Posterior vena cava (tissue), 2 donors: ENCODE data around the gene DDX11. TPM values are rescaled to one million over a fixed set of nuclear protein-coding genes. Genes with fewer than 3 reads are reported as not detected.
"Not testable (repeated sequence)": the region's sequence is repeated elsewhere in the genome, so short reads cannot be mapped to it uniquely, and the experiment has no call there.

Experiments
- DNase-seq: peaks from one replicate; pipeline ENCODE4 v3.0.0-alpha.2; 2020; ENCODE audit warnings: low spot score
- intact Hi-C, 2 donors: fragments of 100-400 bp; cut with DNase I; formaldehyde crosslinking; loops; one replicate each; pipeline versions ENCODE4 v1.14.1 to v1.14.2; 2022 to 2023
- total RNA-seq, 2 donors: library from RNA; stranded (reverse); fragmentation: NEBNext Ultra II Directional; extraction: Animal tissue kit (Norgen Biotek cat#: 25700); gene quantifications; one replicate each; pipeline ENCODE4 v1.2.1, GENCODE V29; 2021
- donor health status: DM: yes; HTN: yes; CAD: no.
- donor health status: DM: yes; HTN: yes; CAD: no.

Gene DDX11
- total RNA-seq, 2 donors from 2014 or later: 9.3 to 16.4 TPM

GRCh38 chr12:31053944-31054343 is 19.7 kb upstream of the DDX11 start:
- intact Hi-C loops, DNase-seq: not testable (repeated sequence)

- intact Hi-C loops: no loop called here
Measured at GRCh38 chr12:31057671-31058070, 16.0 kb upstream of the DDX11 start.

GRCh38 chr12:31066196-31066595 is 7.5 kb upstream of the DDX11 start:
- DNase-seq, intact Hi-C loops: not testable (repeated sequence)

More at GRCh38 chr12:31057671-31058070, 16.0 kb upstream of the DDX11 start:
- no peak for DNase-seq

GRCh38 chr12:31067656-31068055 is 6.0 kb upstream of the DDX11 start:
- intact Hi-C loops, DNase-seq: not testable (repeated sequence)

- DNase-seq, intact Hi-C loops: not testable (repeated sequence)
Measured at GRCh38 chr12:31070971-31071740, 2.5 kb upstream of the DDX11 start.

GRCh38 chr12:31072962-31073361 is 698 bp upstream of the DDX11 start:
- intact Hi-C loops, DNase-seq: not testable (repeated sequence)

GRCh38 chr12:31074333-31074874 is 744 bp downstream of the DDX11 start:
- intact Hi-C loops: not testable (repeated sequence)

GRCh38 chr12:31076150-31076549 is 2.5 kb downstream of the DDX11 start:
- intact Hi-C loops, DNase-seq: not testable (repeated sequence)

More at GRCh38 chr12:31074333-31074874, 744 bp downstream of the DDX11 start:
- DNase-seq: not testable (repeated sequence)

- intact Hi-C loops, DNase-seq: not testable (repeated sequence)
Measured at GRCh38 chr12:31077095-31077494, 3.4 kb downstream of the DDX11 start.

GRCh38 chr12:31077998-31078397 is 4.3 kb downstream of the DDX11 start:
- intact Hi-C loops, DNase-seq: not testable (repeated sequence)

GRCh38 chr12:31079421-31079820 is 5.8 kb downstream of the DDX11 start:
- DNase-seq, intact Hi-C loops: not testable (repeated sequence)

- not testable (repeated sequence) for DNase-seq
Measured at GRCh38 chr12:31080221-31080620, 6.6 kb downstream of the DDX11 start.

GRCh38 chr12:31081274-31081673 is 7.6 kb downstream of the DDX11 start:
- DNase-seq, intact Hi-C loops: not testable (repeated sequence)

More at GRCh38 chr12:31080221-31080620, 6.6 kb downstream of the DDX11 start:
- intact Hi-C loops: not testable (repeated sequence)

- DNase-seq, intact Hi-C loops: not testable (repeated sequence)
Measured at GRCh38 chr12:31084241-31084640, 10.6 kb downstream of the DDX11 start.

- intact Hi-C loops, DNase-seq: not testable (repeated sequence)
Measured at GRCh38 chr12:31086032-31086431, 12.4 kb downstream of the DDX11 start.

GRCh38 chr12:31087486-31087885 is 13.8 kb downstream of the DDX11 start:
- intact Hi-C loops: not testable (repeated sequence)

GRCh38 chr12:31087956-31088355 is 14.3 kb downstream of the DDX11 start:
- intact Hi-C loops, DNase-seq: not testable (repeated sequence)

More at GRCh38 chr12:31087486-31087885, 13.8 kb downstream of the DDX11 start:
- not testable (repeated sequence) for DNase-seq

GRCh38 chr12:31089072-31089471 is 15.4 kb downstream of the DDX11 start:
- intact Hi-C loops: no loop called here
- DNase-seq: no peak

GRCh38 chr12:31091629-31092028 is 18.0 kb downstream of the DDX11 start:
- intact Hi-C loops: not testable (repeated sequence)

GRCh38 chr12:31092718-31093117 is 19.1 kb downstream of the DDX11 start:
- intact Hi-C loops: not testable (repeated sequence)
- DNase-seq: peak; percentile 20

More at GRCh38 chr12:31091629-31092028, 18.0 kb downstream of the DDX11 start:
- DNase-seq: peak; percentile 79
